Stomach (tissue), 4 donors: ENCODE results near the gene EYA2.

Experiments
- EP300 ChIP-seq: sonication (generic); formaldehyde crosslinking; IDR thresholded peaks from one replicate; pipeline ENCODE4 v1.6.1; 2017; ENCODE audit warnings: antibody characterized with exemption
- POLR2A ChIP-seq, 4 donors: fragments of 450-650 bp; IDR thresholded peaks; one replicate each; pipeline ENCODE4 v1.6.1; 2016; ENCODE audit warnings: antibody characterized with exemption in 4 of 4, control low read depth in 2 of 4, mild to moderate bottlenecking in 1 of 4, moderate library complexity in 1 of 4
- TF ChIP-seq, protein P1 (sequence below), 7 experiments: fragments of 450-650 bp in 4 of 7; fragments of 200-600 bp in 3 of 7; sonication (generic) in 3 of 7; IDR thresholded peaks; one replicate each; pipeline ENCODE4 v1.5.1; 2016 to 2019; ENCODE audit warnings: antibody characterized with exemption in 7 of 7, control low read depth in 2 of 7, mild to moderate bottlenecking in 1 of 7

DNA sequence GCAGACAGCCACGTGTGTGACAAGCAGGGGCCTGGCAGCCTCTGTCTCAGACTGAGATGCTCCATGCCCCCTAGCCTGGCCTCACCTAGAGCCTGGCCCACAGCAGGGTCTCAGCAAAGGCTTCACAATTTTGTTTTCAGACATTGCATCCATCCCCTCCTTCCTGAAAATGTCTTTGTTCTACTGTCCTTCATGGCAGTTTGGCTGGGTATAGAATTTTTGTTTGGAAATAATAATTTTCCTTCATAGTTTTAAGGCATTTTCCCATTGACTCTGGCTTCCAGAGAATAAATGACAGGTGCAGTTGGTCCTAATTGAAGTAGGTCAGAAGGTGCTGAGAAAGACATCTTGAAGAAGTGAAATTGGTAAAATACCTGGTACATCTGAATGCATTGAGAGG lies 216.2 kb downstream of the EYA2 start:
- TF ChIP-seq EP300 (no peak), POLR2A (IDR thresholded peaks at IDR 0.05) (no peak)
- TF ChIP-seq, protein P1, sequence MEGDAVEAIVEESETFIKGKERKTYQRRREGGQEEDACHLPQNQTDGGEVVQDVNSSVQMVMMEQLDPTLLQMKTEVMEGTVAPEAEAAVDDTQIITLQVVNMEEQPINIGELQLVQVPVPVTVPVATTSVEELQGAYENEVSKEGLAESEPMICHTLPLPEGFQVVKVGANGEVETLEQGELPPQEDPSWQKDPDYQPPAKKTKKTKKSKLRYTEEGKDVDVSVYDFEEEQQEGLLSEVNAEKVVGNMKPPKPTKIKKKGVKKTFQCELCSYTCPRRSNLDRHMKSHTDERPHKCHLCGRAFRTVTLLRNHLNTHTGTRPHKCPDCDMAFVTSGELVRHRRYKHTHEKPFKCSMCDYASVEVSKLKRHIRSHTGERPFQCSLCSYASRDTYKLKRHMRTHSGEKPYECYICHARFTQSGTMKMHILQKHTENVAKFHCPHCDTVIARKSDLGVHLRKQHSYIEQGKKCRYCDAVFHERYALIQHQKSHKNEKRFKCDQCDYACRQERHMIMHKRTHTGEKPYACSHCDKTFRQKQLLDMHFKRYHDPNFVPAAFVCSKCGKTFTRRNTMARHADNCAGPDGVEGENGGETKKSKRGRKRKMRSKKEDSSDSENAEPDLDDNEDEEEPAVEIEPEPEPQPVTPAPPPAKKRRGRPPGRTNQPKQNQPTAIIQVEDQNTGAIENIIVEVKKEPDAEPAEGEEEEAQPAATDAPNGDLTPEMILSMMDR (IDR thresholded peaks at IDR 0.05), result no peak
